NCI-H82 treated with DMSO at 0.1 percent for 48 hours (cell line): ENCODE results near the gene EPB41L2.
"Not testable (repeated sequence)": the region's sequence is repeated elsewhere in the genome, so short reads cannot be mapped to it uniquely, and the experiment has no call there.

ENCODE experiments used
- DNase-seq: peaks from one replicate; lab custom pipeline; 2025; ENCODE audit not compliant: unreplicated experiment; lab: John Stamatoyannopoulos, UW

The EPB41L2 gene

DNA sequence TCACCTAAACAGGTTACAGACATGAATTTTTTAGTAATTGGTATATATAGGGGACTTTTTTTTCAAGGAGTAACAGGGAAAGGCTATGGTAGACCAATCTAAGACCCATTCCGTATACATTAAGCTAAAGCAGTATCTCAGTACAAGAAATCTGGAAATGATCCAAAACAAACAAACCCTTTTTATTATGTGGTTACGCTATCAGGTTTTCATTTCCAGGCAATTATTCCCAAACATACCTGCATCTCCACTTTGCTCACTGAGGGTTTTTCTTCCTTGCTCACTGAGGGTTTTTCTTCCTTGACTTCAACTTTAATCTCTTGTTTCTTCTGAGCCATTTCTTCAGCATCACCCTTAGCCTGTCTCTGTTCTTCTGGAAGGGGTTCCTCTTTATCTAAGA is 107.3 kb downstream of the EPB41L2 start:
- no peak for DNase-seq

DNA sequence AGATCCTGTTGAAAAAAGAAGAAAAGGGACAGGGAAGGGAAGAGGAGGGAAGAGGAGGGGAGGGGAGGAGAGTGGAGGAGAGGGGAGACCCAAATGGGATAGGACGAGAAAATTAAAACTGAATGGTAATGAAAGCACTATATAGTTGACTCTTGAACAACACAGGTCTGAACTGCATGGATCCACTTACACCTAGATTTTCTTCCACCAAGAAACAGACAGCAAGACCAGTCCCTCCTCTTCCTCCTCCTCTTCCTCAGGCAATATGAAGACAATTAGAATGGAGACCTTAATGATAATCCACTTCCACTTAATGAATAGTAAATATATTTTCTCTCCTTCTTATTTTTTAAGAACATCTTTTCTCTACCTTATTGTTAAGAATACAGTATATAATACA is 113.5 kb downstream of the EPB41L2 start:
- no peak for DNase-seq

DNA sequence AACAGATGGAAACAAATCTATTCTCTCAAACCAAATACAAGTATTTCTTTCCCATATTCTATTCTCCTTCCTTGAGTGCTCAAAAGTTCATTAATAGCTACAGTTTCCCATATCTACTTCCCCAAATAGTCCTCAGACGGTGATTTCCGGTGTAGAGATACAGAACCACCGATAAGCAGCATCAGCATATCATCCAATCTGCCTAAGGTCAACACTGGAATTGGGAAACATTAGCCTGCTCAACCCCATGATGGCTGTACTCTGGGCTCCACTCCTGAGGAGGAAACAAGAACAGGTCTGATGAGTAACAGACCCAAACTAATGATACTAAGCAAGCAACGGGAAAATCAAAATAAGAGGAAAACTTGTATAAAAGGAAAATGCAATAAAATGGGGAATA is 115.6 kb downstream of the EPB41L2 start:
- DNase-seq = no peak

DNA sequence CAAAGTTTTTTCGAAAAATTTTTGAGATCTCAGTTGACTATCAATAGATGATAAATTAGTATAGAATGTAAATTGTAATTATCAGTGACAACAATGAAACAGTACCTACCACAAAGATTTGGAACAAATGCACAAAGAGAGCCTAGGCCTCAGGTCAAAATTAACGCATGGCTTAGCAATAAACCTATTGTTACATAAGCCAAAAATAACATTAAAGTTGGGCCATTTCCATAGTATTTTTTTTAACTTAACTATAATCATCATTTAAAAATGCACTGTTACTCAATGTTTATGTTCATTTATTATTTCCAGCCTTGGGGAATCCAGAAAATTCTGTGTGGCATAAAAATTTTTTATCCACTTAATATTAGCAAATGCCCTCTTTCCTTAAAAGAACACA is 117.0 kb downstream of the EPB41L2 start:
- DNase-seq = no peak

DNA sequence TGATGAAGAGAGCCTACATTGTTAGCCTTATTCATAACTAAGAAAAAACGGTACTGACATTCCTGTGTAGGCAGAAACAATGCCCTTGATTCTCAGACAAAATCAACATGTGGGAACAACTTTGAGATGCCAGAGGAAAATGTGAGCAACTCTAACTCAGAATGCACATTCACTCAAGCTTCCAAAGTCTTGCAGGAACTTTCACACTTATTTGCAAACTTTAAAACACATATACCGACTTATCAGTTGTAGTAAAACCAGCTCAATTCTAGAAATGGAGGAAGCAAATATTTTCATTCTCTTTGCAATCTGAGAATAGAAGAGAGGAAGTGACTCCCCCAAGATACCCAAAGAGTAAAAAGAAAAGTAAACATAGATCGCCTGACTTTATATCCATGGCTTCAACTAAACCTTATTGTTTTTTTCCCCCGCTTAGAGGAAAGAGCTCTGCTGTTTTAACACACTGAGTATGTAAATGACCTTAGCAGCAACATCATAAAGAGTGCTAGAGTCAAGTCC is 117.6 kb downstream of the EPB41L2 start:
- no peak for DNase-seq

DNA sequence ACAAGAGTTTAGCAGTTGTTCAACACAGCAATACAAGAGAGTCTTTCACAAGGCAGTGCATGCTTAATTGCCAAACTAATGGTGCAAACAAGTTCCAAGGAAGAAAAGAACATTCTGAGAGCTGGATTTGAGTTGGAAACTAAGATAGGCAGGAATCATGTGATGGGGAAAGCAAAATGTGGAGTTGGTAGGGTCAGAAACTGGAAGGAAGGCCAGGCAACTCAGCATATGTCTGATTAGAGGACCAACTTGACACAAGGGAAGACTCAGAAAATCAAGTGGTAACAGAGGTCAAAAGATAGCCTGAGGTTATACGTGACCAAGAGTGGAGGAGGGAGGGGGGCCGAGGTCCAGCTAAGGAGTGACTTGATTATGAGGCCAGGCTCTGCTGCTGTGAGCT is 118.6 kb downstream of the EPB41L2 start:
- no peak for DNase-seq

DNA sequence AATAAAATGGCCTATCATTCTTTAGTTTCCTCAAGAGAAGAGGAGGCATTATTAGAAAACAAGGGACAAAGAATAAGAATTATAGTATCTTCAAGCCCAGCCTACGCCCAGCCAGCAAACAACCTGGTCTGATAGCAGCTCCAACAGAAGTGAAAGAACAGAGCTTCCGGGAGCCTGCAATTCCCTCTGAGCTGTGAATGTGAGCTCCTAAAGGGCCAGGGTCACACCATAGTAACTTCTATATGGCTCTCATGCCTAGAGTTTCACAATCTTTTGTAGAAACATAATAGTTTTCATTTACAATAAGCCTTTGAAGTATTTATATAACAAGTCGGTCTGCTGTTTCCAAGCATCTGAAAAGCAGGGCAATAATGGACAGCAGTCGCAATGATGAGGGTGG is 119.3 kb downstream of the EPB41L2 start:
- no peak for DNase-seq

DNA sequence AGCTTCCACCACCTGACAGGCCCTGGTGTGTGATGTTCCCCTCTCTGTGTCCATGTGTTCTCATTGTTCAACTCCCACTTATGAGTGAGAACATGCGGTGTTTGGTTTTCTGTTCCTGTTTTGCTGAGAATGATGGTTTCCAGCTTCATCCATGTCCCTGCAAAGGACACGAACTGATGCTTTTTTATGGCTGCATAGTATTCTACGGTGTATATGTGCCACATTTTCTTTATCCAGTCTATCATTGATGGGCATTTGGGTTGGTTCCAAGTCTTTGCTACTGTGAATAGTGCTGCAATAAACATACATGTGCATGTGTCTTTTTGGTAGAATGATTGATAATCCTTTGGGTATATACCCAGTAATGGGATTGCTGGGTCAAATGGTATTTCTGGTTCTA is 120.3 kb downstream of the EPB41L2 start:
- not testable (repeated sequence) for DNase-seq

DNA sequence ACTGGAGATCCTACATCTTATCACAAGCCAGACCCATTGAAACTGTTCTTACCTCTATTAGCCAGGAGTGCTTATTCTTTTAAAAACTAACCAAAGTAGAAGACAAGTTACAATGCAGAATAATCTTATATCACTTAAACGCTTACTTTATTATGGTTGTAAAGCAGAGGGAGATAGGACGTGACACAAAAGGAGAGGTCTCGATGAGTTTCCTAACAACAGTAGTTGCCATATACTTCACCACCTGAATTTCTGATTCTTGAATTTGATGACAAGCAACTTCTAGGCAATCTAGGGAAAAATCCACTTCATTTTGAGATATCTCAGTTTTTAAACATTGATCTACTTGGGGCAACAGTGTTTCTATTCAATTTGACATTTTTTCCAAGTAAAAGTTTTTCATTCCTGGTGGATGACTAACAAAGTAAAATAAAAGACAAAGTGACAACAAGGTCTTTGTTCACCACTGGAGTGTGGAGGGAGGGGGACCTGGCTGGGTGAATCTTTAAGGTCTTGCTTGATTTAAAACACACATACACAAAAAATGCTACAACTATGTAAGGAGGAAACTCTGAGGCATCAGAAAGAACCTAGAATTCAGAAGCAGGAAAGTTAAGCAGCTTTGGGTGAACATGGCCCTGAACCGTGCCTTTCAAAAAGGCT is 125.0 kb downstream of the EPB41L2 start:
- no peak for DNase-seq

DNA sequence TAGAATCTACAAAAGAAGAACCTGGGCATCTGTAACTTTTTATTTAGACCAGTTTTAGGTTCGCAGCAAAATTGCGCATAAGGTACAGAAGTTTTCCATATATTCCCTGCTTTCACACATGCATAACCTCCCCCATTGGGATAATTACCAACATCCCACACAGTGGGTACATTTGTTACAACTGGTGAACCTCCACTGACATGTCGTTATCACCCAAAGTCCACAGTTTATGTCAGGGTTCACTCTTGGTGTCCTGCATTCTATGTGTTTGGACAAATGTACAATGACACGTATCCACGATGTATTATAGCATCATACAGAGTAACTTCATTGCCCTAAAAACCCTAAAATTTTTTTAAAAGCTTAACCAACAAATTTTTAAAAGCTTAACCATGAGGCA is 126.1 kb downstream of the EPB41L2 start:
- DNase-seq = no peak

DNA sequence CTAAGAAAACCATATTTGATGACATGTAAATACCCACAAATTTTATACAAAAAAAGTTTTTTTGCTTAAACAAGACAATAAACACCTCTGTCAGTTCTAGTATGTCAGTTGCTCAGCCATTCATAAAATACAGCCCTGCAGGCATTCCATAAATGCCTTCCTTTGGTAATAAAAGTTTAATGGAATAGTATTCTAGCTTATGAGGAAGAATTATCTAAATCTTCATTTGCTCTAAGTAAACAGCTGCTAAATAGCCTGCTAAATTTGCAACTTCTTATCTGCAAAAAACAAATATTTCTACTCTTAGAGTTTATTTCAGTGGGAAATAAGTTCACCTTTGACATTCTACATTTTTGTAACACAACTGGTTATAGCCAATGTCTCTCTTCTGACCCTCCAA is 127.1 kb downstream of the EPB41L2 start:
- DNase-seq = no peak

DNA sequence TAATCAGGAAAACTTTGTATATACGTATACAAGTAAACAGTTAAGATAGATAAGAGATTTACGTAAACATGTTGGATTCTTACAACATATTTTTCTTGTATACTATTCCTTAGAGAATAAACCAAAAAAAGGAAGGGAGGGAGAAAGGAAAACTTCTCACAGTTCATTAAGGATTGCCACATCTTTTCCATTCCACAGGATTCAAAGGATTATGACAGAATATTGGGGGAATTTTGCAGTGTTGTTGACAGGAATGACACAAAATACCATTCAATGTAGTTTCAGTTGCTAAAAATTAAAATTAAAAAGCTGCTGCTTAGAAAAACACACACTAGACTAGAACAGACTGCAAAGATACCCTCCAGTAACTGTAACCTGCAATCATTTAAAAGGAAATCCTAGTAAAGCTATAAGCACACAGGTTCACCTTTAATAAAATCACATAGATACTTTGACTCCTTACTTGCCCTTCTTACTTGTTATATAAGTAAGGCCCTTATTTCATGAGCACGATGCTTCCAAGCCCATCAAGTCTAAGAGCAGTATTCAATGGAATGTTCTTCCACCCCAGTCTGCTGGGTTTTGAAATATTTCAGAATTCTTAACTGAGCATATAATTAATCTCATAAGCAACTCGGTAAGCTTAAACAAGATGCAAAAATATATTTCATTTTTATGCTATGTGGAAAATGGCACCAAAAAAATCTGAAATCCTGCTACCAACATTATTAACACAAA is 128.0 kb downstream of the EPB41L2 start:
- DNase-seq = no peak

DNA sequence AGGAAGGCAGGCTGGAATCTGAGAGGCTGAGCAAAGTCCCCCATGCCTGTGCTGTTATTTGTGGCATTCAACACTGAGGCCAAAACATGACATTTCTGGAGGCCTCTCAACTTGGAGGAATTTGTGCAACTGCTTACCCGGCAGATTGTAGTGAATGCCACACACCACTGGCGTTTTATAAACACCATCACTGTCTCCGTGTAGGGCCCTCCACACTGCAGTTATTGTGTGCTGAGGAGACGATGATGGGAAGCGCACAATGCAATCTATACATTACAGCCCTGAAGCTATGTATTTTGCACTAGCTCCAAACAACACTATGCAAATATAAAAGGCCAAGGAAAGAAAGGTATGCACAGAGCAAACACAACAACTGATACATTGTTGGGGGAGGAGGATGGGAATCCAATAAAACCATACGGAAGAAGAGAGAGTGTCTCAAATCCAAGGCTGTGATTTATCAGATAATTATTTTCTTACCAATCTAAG is 129.3 kb downstream of the EPB41L2 start:
- DNase-seq = no peak

DNA sequence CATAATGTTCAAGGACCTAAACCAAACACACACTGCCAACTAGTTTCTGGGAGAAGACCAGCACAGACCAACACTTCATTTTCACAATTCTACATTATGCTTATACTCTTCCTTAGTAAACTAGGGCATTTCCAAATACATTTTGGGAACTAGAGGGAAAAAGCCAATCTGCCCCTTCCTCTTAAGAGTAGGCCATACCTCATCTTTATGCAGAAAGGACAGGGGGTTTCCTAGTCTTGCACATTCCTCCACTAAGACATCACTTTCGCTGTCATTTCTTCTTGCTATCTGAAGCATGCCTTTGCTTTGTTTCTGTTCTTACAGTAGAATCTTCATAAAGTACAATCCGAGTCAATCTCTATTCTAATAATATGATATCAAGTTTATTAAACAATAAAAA is 130.1 kb downstream of the EPB41L2 start:
- no peak for DNase-seq

DNA sequence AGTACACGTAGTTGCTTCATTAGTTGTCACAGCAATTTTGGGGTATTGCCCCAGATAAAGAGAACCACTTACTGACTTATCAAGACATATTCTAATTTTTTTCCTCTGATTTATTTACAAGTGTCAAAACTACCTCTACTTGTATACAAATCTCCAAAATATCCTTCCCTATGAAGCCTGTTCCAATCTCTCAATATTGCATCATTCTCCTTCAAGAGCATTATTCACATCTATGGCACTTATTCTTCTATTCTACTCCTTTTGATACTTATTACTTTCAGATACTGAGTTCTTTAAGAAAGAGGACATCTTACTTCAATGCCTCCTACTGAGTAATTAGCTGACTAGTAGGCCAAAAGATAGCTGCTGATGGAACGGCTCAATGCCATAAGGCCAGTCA is 130.6 kb downstream of the EPB41L2 start:
- no peak for DNase-seq

DNA sequence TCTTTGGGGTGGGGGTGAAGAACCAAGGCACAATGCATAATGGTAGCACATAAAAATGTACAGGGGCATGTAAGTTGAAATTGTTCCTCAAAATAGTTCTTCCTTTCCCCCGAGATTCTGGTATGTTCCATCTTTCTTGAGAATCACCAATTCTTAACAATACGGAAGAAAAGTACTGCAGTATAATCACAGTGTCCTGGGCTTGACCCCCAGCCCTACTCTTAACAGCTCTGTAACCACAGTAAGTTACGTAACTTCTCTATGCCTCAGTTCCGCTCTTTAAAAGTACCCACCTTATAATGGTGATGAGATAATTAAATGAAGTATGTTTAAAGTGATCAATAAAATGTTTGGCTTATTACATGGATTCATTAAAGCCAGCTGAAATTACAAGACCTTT is 131.4 kb downstream of the EPB41L2 start:
- DNase-seq = no peak

DNA sequence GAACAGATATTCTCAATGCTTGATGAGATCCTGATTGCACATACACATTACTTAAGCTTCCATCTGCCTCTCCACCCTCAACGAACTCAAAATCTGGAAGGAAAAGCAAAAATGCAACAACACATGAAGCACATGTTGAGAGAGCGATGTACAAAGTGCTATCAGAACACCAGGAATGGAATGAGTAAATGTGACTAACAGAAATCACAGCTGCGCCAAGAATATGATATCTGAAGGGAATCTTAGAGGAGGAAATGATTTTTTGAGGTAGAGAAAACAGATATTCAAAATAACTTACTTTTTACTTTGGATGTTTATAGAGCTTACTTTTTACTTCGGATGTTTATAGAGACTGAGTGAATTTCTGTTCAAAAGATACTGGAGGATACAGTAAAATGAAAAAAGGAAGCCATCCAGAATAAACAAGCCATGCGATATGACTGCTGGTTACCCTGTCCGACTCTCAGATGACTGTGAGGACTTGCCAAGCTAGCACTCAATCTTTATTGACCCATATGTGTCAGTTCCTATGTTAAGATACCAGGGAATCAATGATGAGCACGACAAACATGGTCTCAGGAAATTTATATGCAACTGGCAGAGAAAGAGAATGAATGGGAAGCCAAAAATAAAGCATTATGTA is 133.9 kb downstream of the EPB41L2 start:
- DNase-seq = no peak

DNA sequence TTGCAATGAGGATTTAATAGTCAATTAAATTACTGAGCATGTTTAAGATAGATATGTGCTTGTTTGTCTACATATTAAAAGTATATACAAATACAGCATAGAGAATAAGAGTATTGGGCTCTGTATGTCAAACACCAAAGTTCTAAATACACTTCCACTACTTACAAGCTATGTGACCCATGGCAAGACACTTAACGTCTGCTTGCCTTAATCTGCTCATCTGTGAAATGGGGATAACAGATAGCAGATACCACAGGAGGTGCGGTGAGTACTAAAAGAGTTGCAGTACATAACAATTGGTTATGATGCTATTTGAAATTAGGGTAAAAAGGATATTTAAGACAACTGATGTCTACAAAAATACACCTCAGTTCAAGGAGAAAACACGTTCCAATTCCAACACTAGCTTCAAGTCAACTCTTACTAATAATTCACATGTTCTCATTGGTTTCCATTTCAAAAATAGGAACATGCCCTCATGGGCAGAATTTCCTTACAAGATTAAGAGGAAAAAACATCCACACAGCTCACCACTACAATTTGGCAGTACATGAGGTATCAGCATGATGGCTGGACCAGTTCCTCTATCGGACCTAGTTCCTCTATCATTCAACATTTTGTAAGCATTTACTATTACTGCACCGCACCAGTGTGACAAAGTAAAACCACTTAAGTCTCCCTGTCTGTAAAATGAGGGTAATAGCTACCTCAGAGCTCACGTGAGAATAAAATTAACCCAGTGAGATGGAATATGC is 134.7 kb downstream of the EPB41L2 start:
- DNase-seq = no peak

DNA sequence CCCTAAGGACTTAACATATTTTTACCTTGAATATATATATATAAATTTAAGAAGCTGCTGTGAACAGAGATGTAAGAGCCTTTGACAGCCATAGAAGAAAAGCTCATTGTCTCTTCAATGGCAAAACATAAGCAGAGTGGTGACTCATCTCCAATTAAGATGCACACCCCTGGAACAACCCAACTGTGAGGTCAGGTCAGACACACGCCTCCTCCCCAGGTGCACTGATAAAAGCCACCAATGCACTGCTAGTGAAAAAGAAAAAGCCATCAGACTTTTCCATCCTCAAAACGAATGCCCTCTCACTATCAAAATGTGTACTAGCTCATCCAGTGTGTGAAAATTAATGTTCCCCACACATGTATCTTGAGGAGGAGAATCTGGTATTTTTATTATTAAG is 135.7 kb downstream of the EPB41L2 start:
- no peak for DNase-seq

DNA sequence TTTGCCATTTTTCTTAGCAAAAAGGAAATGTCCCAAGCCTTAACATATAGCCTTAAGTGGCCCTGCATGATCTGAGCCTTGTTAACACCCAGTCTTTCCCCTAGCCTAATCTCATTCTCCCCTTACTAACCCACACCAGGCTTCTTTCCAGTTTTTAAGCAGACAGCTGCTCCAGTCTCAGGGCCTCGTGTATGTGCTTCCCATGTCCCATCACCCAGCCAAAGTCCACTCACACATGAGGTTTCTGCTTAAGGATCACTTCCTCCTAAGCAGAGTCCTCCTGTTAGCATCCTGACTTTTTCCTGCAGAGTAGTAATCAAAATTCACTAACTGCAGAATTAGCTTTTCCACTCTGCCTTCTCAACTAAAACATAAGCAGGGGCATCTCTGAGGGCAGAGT is 139.7 kb downstream of the EPB41L2 start:
- DNase-seq = no peak

DNA sequence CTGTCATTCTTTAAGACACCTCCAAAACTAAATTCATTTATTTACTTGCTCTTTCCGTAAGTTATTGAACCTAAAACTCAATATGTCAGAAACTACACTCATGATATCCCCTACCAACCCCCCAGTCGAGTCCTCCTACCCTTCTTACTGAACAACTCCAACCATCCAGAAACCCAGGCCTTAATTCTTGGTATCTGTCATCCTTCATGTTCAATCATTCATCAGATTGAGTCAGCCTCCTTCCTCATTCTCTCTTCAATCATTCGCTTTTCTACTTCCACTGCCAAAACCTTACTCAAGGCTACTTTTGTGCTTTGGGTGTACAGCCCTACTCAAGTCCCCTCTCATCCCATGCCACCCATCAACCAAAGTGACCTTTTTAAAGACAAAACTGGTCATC is 140.1 kb downstream of the EPB41L2 start:
- no peak for DNase-seq
